Lower leg skin (tissue), 4 donors: Measurements from ENCODE around the gene ADAMTS14. TPM values are rescaled to one million over a fixed set of nuclear protein-coding genes. Genes with fewer than 3 reads are reported as not detected.

Source experiments
- DNase-seq, 2 donors: peaks; one replicate each; pipeline ENCODE4 v3.0.0-alpha.2; 2019; ENCODE audit warnings: low spot score in 2 of 2
- H3K4me3 ChIP-seq: fragments of 200-600 bp; sonication (generic); 2 replicates; pipeline ENCODE4 v1.5.1; 2017; ENCODE audit warnings: mild to moderate bottlenecking, low read depth; ENCODE audit not compliant: poor library complexity, severe bottlenecking
- CTCF ChIP-seq, 3 donors: fragments of 450-650 bp; IDR thresholded peaks; one replicate each; pipeline ENCODE4 v1.5.1; 2016; ENCODE audit warnings: antibody characterized with exemption in 3 of 3, mild to moderate bottlenecking in 3 of 3, moderate library complexity in 2 of 3
- POLR2A ChIP-seq, 2 donors: fragments of 450-650 bp; IDR thresholded peaks; one replicate each; pipeline ENCODE4 v1.6.1; 2016 to 2017; ENCODE audit warnings: antibody characterized with exemption in 2 of 2, mild to moderate bottlenecking in 1 of 2, moderate library complexity in 1 of 2
- WGBS, 2 donors: methylation state at CpG; one replicate each; pipeline ENCODE4 v1.1.5; 2018; 5-methylcytosine and 5-hydroxymethylcytosine counted together
- intact Hi-C: fragments of 100-400 bp; cut with DNase I; formaldehyde crosslinking; loops from one replicate; pipeline ENCODE4 v1.15.0; 2023; ENCODE audit warnings: low total_unique reads
- total RNA-seq, 4 donors: library from RNA; depleted of rRNA; stranded (reverse); fragments of >200 nt; gene quantifications; one replicate each; pipeline ENCODE4 v1.1.0, GENCODE V29; 2016

Gene ADAMTS14
- total RNA-seq, 4 donors from 2014 or later = 0.22 to 1.0 (median 0.34) TPM; not detected in 1

DNA sequence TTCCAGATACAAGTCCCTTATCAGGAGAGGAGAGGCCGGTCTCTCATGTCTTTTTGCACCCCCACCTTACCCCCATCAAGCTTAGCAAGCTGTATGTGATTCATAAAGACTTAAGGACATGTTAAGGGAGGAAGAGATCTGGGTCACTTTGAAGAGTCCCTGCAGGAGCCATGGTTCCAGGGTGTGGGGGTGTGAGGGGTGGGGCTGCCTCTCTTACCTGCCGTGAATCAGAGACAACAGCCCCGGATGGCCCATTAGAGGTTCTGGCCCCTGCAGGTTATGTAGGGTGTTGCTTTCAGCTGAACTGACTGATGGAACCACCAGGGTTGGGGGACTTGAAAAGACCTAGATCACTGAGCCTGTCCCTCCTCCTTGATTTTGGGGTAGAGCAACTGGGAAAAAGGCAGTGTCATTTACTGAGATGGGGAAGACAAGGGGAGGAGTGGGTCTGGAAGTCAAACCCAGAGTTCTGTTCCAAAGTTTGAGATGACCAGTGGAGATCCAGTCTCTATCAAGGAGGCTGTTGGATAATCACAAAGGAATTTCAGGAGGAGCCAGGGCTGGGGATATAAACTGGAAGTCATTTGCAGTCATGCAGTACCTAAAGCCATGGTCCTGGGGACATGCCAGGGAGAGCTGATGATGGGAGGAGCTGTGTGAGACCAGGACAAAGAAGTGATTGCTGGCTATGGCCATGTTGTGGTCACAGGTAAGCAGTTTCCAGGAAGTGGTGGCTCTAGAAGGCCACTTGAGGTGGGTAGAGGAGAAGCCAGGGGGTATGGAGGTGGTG lies 23.1 kb downstream of the ADAMTS14 start:
- 58 to 66% methylated on average over 3 of the region's 3 CpGs for WGBS, 2 donors
- H3K4me3 ChIP-seq = no peak overlapping the region
- no peak for DNase-seq
- TF ChIP-seq CTCF (IDR thresholded peaks at IDR 0.05) (no peak), POLR2A (IDR thresholded peaks at IDR 0.05) (no peak)
- intact Hi-C loops = no loop called here

GRCh38 chr10:70698211-70698610 lies 25.9 kb downstream of the ADAMTS14 start:
- TF ChIP-seq CTCF (IDR thresholded peaks at IDR 0.05) (no peak), POLR2A (IDR thresholded peaks at IDR 0.05) (no peak)
- intact Hi-C loops = no loop called here
- H3K4me3 ChIP-seq = no peak overlapping the region
- DNase-seq = no peak
- WGBS, 2 donors = 37 to 42% methylated on average over 4 of the region's 4 CpGs

DNA sequence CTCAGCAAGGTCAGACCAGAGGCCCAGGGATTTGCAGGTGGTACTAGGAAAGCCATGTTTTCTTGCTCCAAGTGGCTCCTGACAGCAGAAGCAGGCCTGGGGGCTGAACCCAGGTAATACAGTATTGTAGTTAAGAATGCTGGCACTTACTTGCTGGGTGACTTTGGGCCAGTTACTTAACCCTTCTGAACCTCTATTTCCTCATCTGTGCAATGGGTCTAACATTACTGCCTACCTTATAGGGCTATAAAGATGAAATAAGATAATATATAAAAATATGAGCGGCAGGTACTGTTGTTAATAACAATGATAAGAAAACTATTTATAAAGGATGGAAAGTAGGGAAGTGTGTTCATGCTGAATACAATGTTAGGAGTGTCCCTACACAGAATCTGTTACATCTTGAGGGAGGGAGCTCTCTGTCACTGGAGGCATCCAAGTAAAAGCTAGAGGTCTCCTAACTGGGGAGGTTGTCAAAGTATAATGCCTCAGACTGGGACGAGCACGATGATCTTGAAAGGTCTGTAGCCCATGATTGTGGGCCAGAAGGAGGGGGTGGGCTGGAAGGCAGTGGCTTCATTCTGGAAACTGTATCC lies 26.9 kb downstream of the ADAMTS14 start:
- WGBS, 2 donors = 89 to 96% methylated on average over 3 of the region's 3 CpGs
- no peak for TF ChIP-seq POLR2A (IDR thresholded peaks at IDR 0.05)
- TF ChIP-seq CTCF (IDR thresholded peaks at IDR 0.05) = no peak
- DNase-seq = no peak
- H3K4me3 ChIP-seq = no peak overlapping the region
- intact Hi-C loops = no loop called here

DNA sequence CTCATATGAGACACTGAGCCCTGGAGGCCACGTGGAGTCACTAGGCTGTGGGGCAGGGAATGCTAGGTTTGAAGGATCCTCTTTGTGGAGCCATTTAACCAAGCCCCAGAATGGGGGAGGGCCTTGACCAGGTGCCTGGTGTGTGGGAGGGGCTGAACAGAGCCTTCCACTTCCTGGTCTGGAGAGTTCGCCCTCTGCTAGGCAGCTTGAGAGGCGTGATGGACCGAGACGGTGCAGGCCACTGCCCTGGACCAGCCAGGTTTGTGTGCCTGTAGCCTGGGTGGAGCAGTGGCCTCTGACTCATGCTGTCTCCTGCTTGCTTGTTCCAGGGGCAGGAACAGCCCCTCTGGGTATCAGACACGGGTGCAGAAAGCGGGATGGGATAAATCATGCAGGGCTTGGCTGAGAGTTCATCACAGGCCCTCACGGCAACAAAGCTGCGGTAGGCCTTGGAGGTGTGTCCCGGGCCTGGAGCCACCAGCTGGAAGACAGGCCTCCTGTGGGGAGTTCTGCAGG lies 27.4 kb downstream of the ADAMTS14 start:
- intact Hi-C loops = no loop called here
- DNase-seq = no peak
- WGBS, 2 donors = 53 to 54% methylated on average over 8 to 10 of the region's 10 CpGs
- TF ChIP-seq CTCF (IDR thresholded peaks at IDR 0.05) = no peak
- no peak for TF ChIP-seq POLR2A (IDR thresholded peaks at IDR 0.05)
- no peak overlapping the region for H3K4me3 ChIP-seq

DNA sequence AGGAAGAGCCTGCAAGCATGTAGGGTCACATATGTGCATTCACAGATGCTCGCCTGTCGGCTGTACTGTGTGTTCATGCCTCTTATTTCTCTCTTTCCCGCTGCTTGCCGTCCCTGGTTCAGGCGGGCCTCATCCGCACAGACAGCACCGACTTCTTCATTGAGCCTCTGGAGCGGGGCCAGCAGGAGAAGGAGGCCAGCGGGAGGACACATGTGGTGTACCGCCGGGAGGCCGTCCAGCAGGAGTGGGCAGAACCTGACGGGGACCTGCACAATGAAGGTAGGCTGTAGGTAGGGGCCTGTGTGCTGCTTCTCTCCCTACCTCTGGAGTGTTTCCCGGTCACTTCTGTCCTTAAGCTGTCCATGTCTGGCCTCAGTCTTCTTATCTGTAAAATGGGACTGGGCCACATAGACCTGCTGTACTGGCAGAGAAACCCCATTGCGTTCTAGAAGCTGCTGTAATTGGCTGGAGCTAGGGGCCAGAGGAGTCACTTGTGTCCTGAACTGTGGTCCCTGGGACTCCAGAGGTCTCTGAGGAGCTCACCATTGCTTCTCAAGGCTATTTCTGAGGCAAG lies 30.0 kb downstream of the ADAMTS14 start:
- intact Hi-C loops = no loop called here
- no peak for DNase-seq
- TF ChIP-seq POLR2A (IDR thresholded peaks at IDR 0.05) = no peak
- WGBS, 2 donors = 92 to 96% methylated on average over 15 of the region's 15 CpGs
- no peak overlapping the region for H3K4me3 ChIP-seq

- intact Hi-C loops = no loop called here
- TF ChIP-seq CTCF (IDR thresholded peaks at IDR 0.05) = no peak
- TF ChIP-seq POLR2A (IDR thresholded peaks at IDR 0.05) = no peak
- 91% methylated on average over 5 of the region's 5 CpGs for WGBS, 2 donors
- H3K4me3 ChIP-seq = no peak overlapping the region
- no peak for DNase-seq
These were observed 31.9 kb downstream of the ADAMTS14 start for GRCh38 chr10:70704211-70704610.
